Smooth muscle cell (in vitro differentiated cells): Measurements from ENCODE around the gene IL17RC. TPM values are rescaled to one million over a fixed set of nuclear protein-coding genes. Genes with fewer than 3 reads are reported as not detected.

Source experiments
- DNase-seq: peaks from one replicate; lab custom pipeline; 2025; ENCODE audit not compliant: unreplicated experiment; lab: John Stamatoyannopoulos, UW
- H2AFZ ChIP-seq: fragments of 200-600 bp; sonication (generic); 2 replicates; pipeline ENCODE4 v1.6.0; 2016; ENCODE audit warnings: antibody characterized with exemption, low read depth, mild to moderate bottlenecking
- H3F3A ChIP-seq: fragments of 200-600 bp; sonication (generic); 2 replicates; pipeline ENCODE4 v1.6.0; 2017; ENCODE audit warnings: antibody characterized with exemption, low read depth
- H3K27ac ChIP-seq: fragments of 200-600 bp; sonication (generic); 2 replicates; pipeline ENCODE4 v1.5.1; 2016; ENCODE audit warnings: low read depth, mild to moderate bottlenecking
- H3K27me3 ChIP-seq: fragments of 200-600 bp; sonication (generic); 2 replicates; pipeline ENCODE4 v1.6.1; 2016; ENCODE audit warnings: low read depth, mild to moderate bottlenecking
- H3K36me3 ChIP-seq: fragments of 200-600 bp; sonication (generic); 2 replicates; pipeline ENCODE4 v1.5.1; 2016; ENCODE audit warnings: low read depth
- H3K4me1 ChIP-seq: fragments of 200-600 bp; sonication (generic); 2 replicates; pipeline ENCODE4 v1.5.1; 2016; ENCODE audit warnings: low read depth
- H3K4me2 ChIP-seq: fragments of 200-600 bp; sonication (generic); 2 replicates; pipeline ENCODE4 v1.6.0; 2016; ENCODE audit warnings: mild to moderate bottlenecking
- H3K4me3 ChIP-seq: fragments of 200-600 bp; sonication (generic); 2 replicates; pipeline ENCODE4 v1.5.1; 2016; ENCODE audit warnings: mild to moderate bottlenecking
- H3K79me2 ChIP-seq: fragments of 200-600 bp; sonication (generic); 2 replicates; pipeline ENCODE4 v1.6.0; 2016; ENCODE audit warnings: low read depth, mild to moderate bottlenecking
- H3K9ac ChIP-seq: fragments of 200-600 bp; sonication (generic); 2 replicates; pipeline ENCODE4 v1.6.0; 2016; ENCODE audit warnings: low read depth
- H3K9me3 ChIP-seq: fragments of 200-600 bp; sonication (generic); replicated peaks from 2 replicates; pipeline ENCODE4 v1.5.1; 2016; ENCODE audit warnings: low read depth
- H4K20me1 ChIP-seq: fragments of 200-600 bp; sonication (generic); 2 replicates; pipeline ENCODE4 v1.6.0; 2016; ENCODE audit warnings: low read depth
- WGBS: methylation state at CpG from one replicate; pipeline ENCODE4 v1.1.7; 2016; ENCODE audit warnings: low lambda C conversion rate; 5-methylcytosine and 5-hydroxymethylcytosine counted together
- polyA plus RNA-seq: library from polyadenylated mRNA; unstranded; fragments of >200 nt; fragmentation: Nextera tagmentation; extraction: Ambion mirVana; gene quantifications from 2 replicates; pipeline ENCODE4 v1.2.1, GENCODE V29; 2016
- total RNA-seq: library from RNA; depleted of rRNA; stranded (reverse); fragments of >200 nt; gene quantifications from 2 replicates; pipeline ENCODE4 v1.2.3, GENCODE V29; 2014
- TF ChIP-seq, protein P1 (sequence below): fragments of 200-600 bp; sonication (generic); IDR thresholded peaks from 2 replicates; pipeline ENCODE4 v1.5.1; 2017; ENCODE audit warnings: borderline replicate concordance, mild to moderate bottlenecking, antibody characterized with exemption; ENCODE audit not compliant: insufficient read depth, poor library complexity, severe bottlenecking

Gene IL17RC
- total and polyA plus RNA-seq, 2 experiments from 2014 or later, result 36.7 to 37.3 TPM

- H3K9ac ChIP-seq, result no peak overlapping the region
- TF ChIP-seq, protein P1, sequence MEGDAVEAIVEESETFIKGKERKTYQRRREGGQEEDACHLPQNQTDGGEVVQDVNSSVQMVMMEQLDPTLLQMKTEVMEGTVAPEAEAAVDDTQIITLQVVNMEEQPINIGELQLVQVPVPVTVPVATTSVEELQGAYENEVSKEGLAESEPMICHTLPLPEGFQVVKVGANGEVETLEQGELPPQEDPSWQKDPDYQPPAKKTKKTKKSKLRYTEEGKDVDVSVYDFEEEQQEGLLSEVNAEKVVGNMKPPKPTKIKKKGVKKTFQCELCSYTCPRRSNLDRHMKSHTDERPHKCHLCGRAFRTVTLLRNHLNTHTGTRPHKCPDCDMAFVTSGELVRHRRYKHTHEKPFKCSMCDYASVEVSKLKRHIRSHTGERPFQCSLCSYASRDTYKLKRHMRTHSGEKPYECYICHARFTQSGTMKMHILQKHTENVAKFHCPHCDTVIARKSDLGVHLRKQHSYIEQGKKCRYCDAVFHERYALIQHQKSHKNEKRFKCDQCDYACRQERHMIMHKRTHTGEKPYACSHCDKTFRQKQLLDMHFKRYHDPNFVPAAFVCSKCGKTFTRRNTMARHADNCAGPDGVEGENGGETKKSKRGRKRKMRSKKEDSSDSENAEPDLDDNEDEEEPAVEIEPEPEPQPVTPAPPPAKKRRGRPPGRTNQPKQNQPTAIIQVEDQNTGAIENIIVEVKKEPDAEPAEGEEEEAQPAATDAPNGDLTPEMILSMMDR, result no peak
- H3K36me3 ChIP-seq, result no peaks in the 10 kb centered on the region
- no peak overlapping the region for H2AFZ ChIP-seq
- H3K27ac ChIP-seq, result no peak overlapping the region
- no peaks in the 10 kb centered on the region for H3K4me1 ChIP-seq
- no peak for DNase-seq
- WGBS, result 65% methylated on average over 5 of the region's 5 CpGs
- H3K79me2 ChIP-seq, result no peaks in the 10 kb centered on the region
- no peak overlapping the region for H3K4me2 ChIP-seq
- H3K9me3 ChIP-seq, result no peaks in the 10 kb centered on the region
- H3K4me3 ChIP-seq, result no peak overlapping the region
- no peaks in the 10 kb centered on the region for H4K20me1 ChIP-seq
- no peaks in the 10 kb centered on the region for H3F3A ChIP-seq
- no peaks in the 10 kb centered on the region for H3K27me3 ChIP-seq
These were observed 40.3 kb downstream of the IL17RC start for GRCh38 chr3:9957214-9957613.

GRCh38 chr3:9965200-9965875 lies 48.4 kb downstream of the IL17RC start:
- no peak overlapping the region for H3K4me3 ChIP-seq

DNA sequence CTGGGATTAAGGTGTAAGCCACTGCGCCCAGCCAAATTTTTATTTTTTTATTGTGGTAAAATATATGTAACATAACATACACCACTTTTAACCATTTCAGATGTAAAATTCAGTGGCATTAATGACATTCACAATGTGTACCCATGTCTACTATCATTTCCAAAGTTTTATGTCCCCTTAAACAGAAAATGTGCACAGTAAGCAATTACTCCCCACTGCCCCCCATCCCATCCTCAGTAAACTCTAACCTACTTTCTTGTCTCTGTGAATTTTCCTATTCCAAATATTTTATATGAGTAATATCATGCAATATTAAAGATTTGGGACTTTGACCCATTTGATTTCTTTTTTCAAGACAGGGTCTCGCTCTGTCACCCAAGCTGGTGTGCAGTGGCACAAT lies 49.9 kb downstream of the IL17RC start:
- H3K27me3 ChIP-seq, result no peaks in the 10 kb centered on the region
- TF ChIP-seq, protein P1, result no peak
- H3K27ac ChIP-seq, result no peak overlapping the region
- H3K79me2 ChIP-seq, result no peaks in the 10 kb centered on the region
- no peak overlapping the region for H3K4me2 ChIP-seq
- DNase-seq, result no peak
- no peaks in the 10 kb centered on the region for H3F3A ChIP-seq
- H3K4me1 ChIP-seq, result no peaks in the 10 kb centered on the region
- H3K9me3 ChIP-seq, result no peaks in the 10 kb centered on the region
- H2AFZ ChIP-seq, result no peak overlapping the region
- H3K9ac ChIP-seq, result no peak overlapping the region
- peaks cover 19% of the 10 kb centered on the region for H3K36me3 ChIP-seq
- no peak overlapping the region for H3K4me3 ChIP-seq
- no peaks in the 10 kb centered on the region for H4K20me1 ChIP-seq
- 100% methylated on average over 2 of the region's 2 CpGs for WGBS

More at GRCh38 chr3:9965200-9965875, 48.4 kb downstream of the IL17RC start:
- Histone ChIP-seq H3K36me3 (peaks cover 17% of the 10 kb centered on the region), H3K9me3 (no peaks in the 10 kb centered on the region), H2AFZ (no peak overlapping the region), H3K4me2 (no peak overlapping the region), H3K27ac (no peak overlapping the region), H4K20me1 (no peaks in the 10 kb centered on the region), H3K79me2 (no peaks in the 10 kb centered on the region), H3K27me3 (no peaks in the 10 kb centered on the region), H3K9ac (no peak overlapping the region), H3K4me1 (no peaks in the 10 kb centered on the region), H3F3A (no peaks in the 10 kb centered on the region)
- no peak for DNase-seq
- TF ChIP-seq, protein P1, result no peak
- 97% methylated on average over 6 of the region's 6 CpGs for WGBS

GRCh38 chr3:9969632-9970019 lies 52.7 kb downstream of the IL17RC start:
- H3K9ac ChIP-seq, result no peak overlapping the region
- H3K36me3 ChIP-seq, result peaks cover 29% of the 10 kb centered on the region
- DNase-seq, result no peak
- no peaks in the 10 kb centered on the region for H3K4me1 ChIP-seq
- no peak overlapping the region for H3K27ac ChIP-seq
- no peaks in the 10 kb centered on the region for H3K27me3 ChIP-seq
- H3K4me2 ChIP-seq, result no peak overlapping the region
- no peaks in the 10 kb centered on the region for H3K9me3 ChIP-seq
- no peaks in the 10 kb centered on the region for H3K79me2 ChIP-seq
- H3F3A ChIP-seq, result no peaks in the 10 kb centered on the region
- no peak overlapping the region for H3K4me3 ChIP-seq
- TF ChIP-seq, protein P1, result no peak
- H2AFZ ChIP-seq, result no peak overlapping the region
- 96% methylated on average over 4 of the region's 4 CpGs for WGBS
- no peaks in the 10 kb centered on the region for H4K20me1 ChIP-seq
